Trophoblast cell (in vitro differentiated cells and primary cell): ENCODE data around the gene MRO.

Experiments
- DNase-seq, 2 donors: peaks; one replicate each; pipeline ENCODE4 v3.0.0-alpha.2; 2016
- H2AFZ ChIP-seq: 2 replicates; pipeline ENCODE4 v1.6.1; 2013; ENCODE audit warnings: low read length, moderate library complexity, mild to moderate bottlenecking; ENCODE audit not compliant: insufficient read depth, poor library complexity
- H2AK5ac ChIP-seq: 2 replicates; pipeline ENCODE4 v1.6.1; 2013; ENCODE audit warnings: mild to moderate bottlenecking, low read length
- H2BK120ac ChIP-seq: 2 replicates; pipeline ENCODE4 v1.6.1; 2013; ENCODE audit warnings: low read length, mild to moderate bottlenecking, moderate library complexity; ENCODE audit not compliant: insufficient read depth, poor library complexity
- H2BK12ac ChIP-seq: 2 replicates; pipeline ENCODE4 v1.6.1; 2013; ENCODE audit warnings: mild to moderate bottlenecking, low read length, moderate library complexity
- H2BK5ac ChIP-seq: 2 replicates; pipeline ENCODE4 v1.6.1; 2013; ENCODE audit warnings: low read length, low read depth, moderate library complexity, mild to moderate bottlenecking; ENCODE audit not compliant: poor library complexity
- H3K14ac ChIP-seq: 2 replicates; pipeline ENCODE4 v1.6.1; 2013; ENCODE audit warnings: mild to moderate bottlenecking, low read length
- H3K18ac ChIP-seq: 2 replicates; pipeline ENCODE4 v1.6.1; 2013; ENCODE audit warnings: mild to moderate bottlenecking, low read length
- H3K23ac ChIP-seq: 2 replicates; pipeline ENCODE4 v1.6.1; 2013; ENCODE audit warnings: low read length
- H3K27ac ChIP-seq: 2 replicates; pipeline ENCODE4 v1.5.1; 2013; ENCODE audit warnings: low read depth, mild to moderate bottlenecking, inconsistent platforms, low read length, moderate library complexity
- H3K27me3 ChIP-seq: 2 replicates; pipeline ENCODE4 v1.6.1; 2013; ENCODE audit warnings: inconsistent platforms, mild to moderate bottlenecking, low read length, moderate library complexity; ENCODE audit not compliant: insufficient read depth
- H3K36me3 ChIP-seq, 2 experiments: 1 replicate in 1 of 2; 2 replicates in 1 of 2; pipeline ENCODE4 v1.6.1; 2013; ENCODE audit warnings: low read length in 2 of 2, mild to moderate bottlenecking in 2 of 2, moderate library complexity in 1 of 2; ENCODE audit not compliant: insufficient read depth in 2 of 2, control insufficient read depth in 1 of 2
- H3K4ac ChIP-seq: 2 replicates; pipeline ENCODE4 v1.6.1; 2013; ENCODE audit warnings: low read depth, mild to moderate bottlenecking, low read length, moderate library complexity
- H3K4me1 ChIP-seq, 2 experiments: 1 replicate in 1 of 2; 2 replicates in 1 of 2; pipeline ENCODE4 v1.6.1; 2013; ENCODE audit warnings: low read length in 2 of 2, mild to moderate bottlenecking in 2 of 2, moderate library complexity in 1 of 2; ENCODE audit not compliant: insufficient read depth in 2 of 2, control insufficient read depth in 1 of 2
- H3K4me2 ChIP-seq: 2 replicates; pipeline ENCODE4 v1.6.1; 2013; ENCODE audit warnings: inconsistent platforms, mild to moderate bottlenecking, low read length, moderate library complexity
- H3K4me3 ChIP-seq: 2 replicates; pipeline ENCODE4 v1.5.1; 2013; ENCODE audit warnings: mild to moderate bottlenecking, low read depth, low read length, inconsistent platforms
- H3K79me1 ChIP-seq: one replicate; pipeline ENCODE4 v1.6.1; 2013; ENCODE audit warnings: low read length
- H3K79me2 ChIP-seq: 2 replicates; pipeline ENCODE4 v1.6.1; 2013; ENCODE audit warnings: low read length, mild to moderate bottlenecking; ENCODE audit not compliant: control insufficient read depth, insufficient read depth, poor library complexity
- H3K9ac ChIP-seq: 2 replicates; pipeline ENCODE4 v1.6.1; 2013; ENCODE audit warnings: mild to moderate bottlenecking, low read length
- H3K9me3 ChIP-seq: 2 replicates; pipeline ENCODE4 v1.6.1; 2013; ENCODE audit warnings: low read depth, mild to moderate bottlenecking, control low read depth, inconsistent platforms, low read length; ENCODE audit not compliant: insufficient read depth
- H4K12ac ChIP-seq: 2 replicates; pipeline ENCODE4 v1.6.1; 2013; ENCODE audit warnings: low read depth, mild to moderate bottlenecking, low read length, moderate library complexity
- H4K8ac ChIP-seq: 2 replicates; pipeline ENCODE4 v1.6.1; 2013; ENCODE audit warnings: low read depth, mild to moderate bottlenecking, low read length, moderate library complexity
- H4K91ac ChIP-seq: one replicate; pipeline ENCODE4 v1.6.1; 2013; ENCODE audit warnings: low read depth, mild to moderate bottlenecking, low read length, moderate library complexity
- WGBS: extraction: QIAGEN DNeasy Blood & Tissue Kit; methylation state at CpG from one replicate; pipeline ENCODE4 v1.1.7; 2013; ENCODE audit warnings: missing lambda C conversion rate; ENCODE audit not compliant: insufficient read length, insufficient coverage; ENCODE audit errors: extremely low coverage; 5-methylcytosine and 5-hydroxymethylcytosine counted together

Gene MRO

DNA sequence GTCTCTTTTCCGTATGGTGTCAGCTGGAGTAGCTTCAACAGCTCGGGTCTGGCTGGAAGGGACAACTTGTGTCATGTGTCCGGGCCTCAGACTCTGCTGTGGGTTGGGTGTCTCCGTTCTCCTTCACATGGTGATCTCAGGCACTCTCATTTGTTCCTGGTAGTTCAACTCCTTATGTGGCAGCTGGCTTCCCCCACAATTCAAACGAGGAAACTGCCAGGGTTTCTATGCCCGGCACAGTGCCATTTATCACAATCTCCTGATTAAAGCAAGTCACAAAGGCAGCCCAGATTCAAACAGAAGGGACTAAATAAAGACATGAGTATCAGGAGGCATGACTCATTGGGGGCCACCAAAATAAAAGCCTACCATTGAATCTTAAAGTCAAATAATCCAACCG lies 22.7 kb downstream of the MRO start:
- H4K8ac ChIP-seq = no peak overlapping the region
- H3K14ac ChIP-seq = no peak overlapping the region
- no peaks in the 10 kb centered on the region for H3K9me3 ChIP-seq
- no peak overlapping the region for H4K12ac ChIP-seq
- H2AFZ ChIP-seq = no peak overlapping the region
- H2AK5ac ChIP-seq = no peak overlapping the region
- no peak overlapping the region for H3K27ac ChIP-seq
- H4K91ac ChIP-seq = no peak overlapping the region
- no peak for DNase-seq
- no peak overlapping the region for H3K4me3 ChIP-seq
- H2BK120ac ChIP-seq = no peak overlapping the region
- H2BK12ac ChIP-seq = no peak overlapping the region
- H3K4me1 ChIP-seq = no peaks in the 10 kb centered on the region
- no peaks in the 10 kb centered on the region for H3K79me2 ChIP-seq
- H3K27me3 ChIP-seq = no peaks in the 10 kb centered on the region
- no peaks in the 10 kb centered on the region for H3K79me1 ChIP-seq
- H3K4ac ChIP-seq = no peak overlapping the region
- no peak overlapping the region for H2BK5ac ChIP-seq
- H3K4me2 ChIP-seq = no peak overlapping the region
- no peak overlapping the region for H3K23ac ChIP-seq
- no peak overlapping the region for H3K18ac ChIP-seq
- no peaks in the 10 kb centered on the region for H3K36me3 ChIP-seq
- WGBS = no CpG with 5 or more reads among the region's 7 CpGs
- H3K9ac ChIP-seq = no peak overlapping the region

GRCh38 chr18:50796495-50796894 lies 23.3 kb downstream of the MRO start:
- H3K9me3 ChIP-seq = no peaks in the 10 kb centered on the region
- no peaks in the 10 kb centered on the region for H3K27me3 ChIP-seq
- no peak for DNase-seq
- no peak overlapping the region for H3K9ac ChIP-seq
- no peaks in the 10 kb centered on the region for H3K36me3 ChIP-seq
- no peak overlapping the region for H3K18ac ChIP-seq
- no peak overlapping the region for H3K14ac ChIP-seq
- H3K4me3 ChIP-seq = no peak overlapping the region
- no CpG with 5 or more reads among the region's 2 CpGs for WGBS
- H3K4me1 ChIP-seq = no peaks in the 10 kb centered on the region
- H2BK12ac ChIP-seq = no peak overlapping the region
- no peak overlapping the region for H3K27ac ChIP-seq
- H4K91ac ChIP-seq = no peak overlapping the region
- H2AFZ ChIP-seq = no peak overlapping the region
- no peaks in the 10 kb centered on the region for H3K79me2 ChIP-seq
- H4K12ac ChIP-seq = no peak overlapping the region
- peak overlapping the region; percentile 95 for H3K23ac ChIP-seq
- H3K4ac ChIP-seq = no peak overlapping the region
- H2AK5ac ChIP-seq = no peak overlapping the region
- H3K4me2 ChIP-seq = no peak overlapping the region
- H2BK120ac ChIP-seq = no peak overlapping the region
- no peaks in the 10 kb centered on the region for H3K79me1 ChIP-seq
- no peak overlapping the region for H2BK5ac ChIP-seq
- no peak overlapping the region for H4K8ac ChIP-seq

- peak; percentile 60 to 91 for DNase-seq
- H4K8ac ChIP-seq = no peak overlapping the region
- H2BK120ac ChIP-seq = no peak overlapping the region
- no peak overlapping the region for H3K4ac ChIP-seq
- no peaks in the 10 kb centered on the region for H3K36me3 ChIP-seq
- no peak overlapping the region for H2AK5ac ChIP-seq
- peaks cover 2% of the 10 kb centered on the region for H3K79me1 ChIP-seq
- no peak overlapping the region for H3K14ac ChIP-seq
- H3K27ac ChIP-seq = no peak overlapping the region
- no peak overlapping the region for H3K4me3 ChIP-seq
- H3K4me1 ChIP-seq = peaks cover 0 to 6% of the 10 kb centered on the region in 2 experiments
- H4K91ac ChIP-seq = no peak overlapping the region
- H3K9me3 ChIP-seq = no peaks in the 10 kb centered on the region
- no peaks in the 10 kb centered on the region for H3K79me2 ChIP-seq
- H3K23ac ChIP-seq = no peak overlapping the region
- no CpG with 5 or more reads among the region's 10 CpGs for WGBS
- no peak overlapping the region for H4K12ac ChIP-seq
- H3K4me2 ChIP-seq = no peak overlapping the region
- no peak overlapping the region for H2BK5ac ChIP-seq
- H3K27me3 ChIP-seq = no peaks in the 10 kb centered on the region
- no peak overlapping the region for H2AFZ ChIP-seq
- no peak overlapping the region for H3K18ac ChIP-seq
- H3K9ac ChIP-seq = no peak overlapping the region
- no peak overlapping the region for H2BK12ac ChIP-seq
These were observed 25.9 kb downstream of the MRO start for GRCh38 chr18:50793641-50794565.

DNA sequence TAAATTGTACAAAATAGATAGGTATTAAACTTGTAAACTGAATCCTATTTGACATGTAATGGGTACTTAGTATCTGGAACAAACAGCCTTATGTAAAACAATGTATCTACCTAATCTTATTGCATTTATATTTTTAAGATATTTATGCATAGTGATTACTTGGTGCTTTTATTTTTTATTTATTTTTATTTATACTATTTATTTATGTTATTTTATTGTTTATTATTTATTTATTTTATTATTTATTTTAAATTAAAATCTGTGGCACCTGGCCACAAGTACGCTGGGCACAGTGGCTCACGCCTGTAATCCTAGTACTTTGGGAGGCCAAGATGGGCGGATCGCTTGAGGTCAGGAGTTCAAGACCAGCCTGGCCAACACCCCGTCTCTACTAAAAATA lies 26.9 kb downstream of the MRO start:
- Histone ChIP-seq H4K12ac (no peak overlapping the region), H3K4me3 (no peak overlapping the region), H4K91ac (no peak overlapping the region), H3K4ac (no peak overlapping the region), H3K27me3 (no peaks in the 10 kb centered on the region), H2BK12ac (no peak overlapping the region), H2BK5ac (no peak overlapping the region), H3K79me2 (no peaks in the 10 kb centered on the region), H3K79me1 (peaks cover 2% of the 10 kb centered on the region), H2AK5ac (no peak overlapping the region), H2BK120ac (no peak overlapping the region), H4K8ac (no peak overlapping the region), H3K4me2 (no peak overlapping the region), H3K23ac (no peak overlapping the region), H3K9me3 (no peaks in the 10 kb centered on the region), H3K27ac (no peak overlapping the region), H3K14ac (no peak overlapping the region), H3K36me3 (no peaks in the 10 kb centered on the region), H3K18ac (no peak overlapping the region), H2AFZ (no peak overlapping the region), H3K4me1 (peaks cover 0 to 6% of the 10 kb centered on the region in 2 experiments), H3K9ac (no peak overlapping the region)
- no CpG with 5 or more reads among the region's 5 CpGs for WGBS
- no peak for DNase-seq
